Neural progenitor cell (in vitro differentiated cells): Measurements from ENCODE around the gene ZNF32.

ENCODE experiments used
- EZH2 ChIP-seq: fragments of 200-600 bp; sonication (generic); IDR thresholded peaks from 2 replicates; pipeline ENCODE4 v1.6.1; 2017; ENCODE audit warnings: antibody characterized with exemption, mild to moderate bottlenecking, moderate library complexity
- EZH2phosphoT487 ChIP-seq: fragments of 200-600 bp; sonication (generic); IDR thresholded peaks from 2 replicates; pipeline ENCODE4 v1.6.1; 2017; ENCODE audit warnings: antibody characterized with exemption
- TF ChIP-seq, protein P1 (sequence below): fragments of 200-600 bp; sonication (generic); IDR thresholded peaks from 2 replicates; pipeline ENCODE4 v1.5.1; 2017; ENCODE audit warnings: antibody characterized with exemption, mild to moderate bottlenecking

DNA sequence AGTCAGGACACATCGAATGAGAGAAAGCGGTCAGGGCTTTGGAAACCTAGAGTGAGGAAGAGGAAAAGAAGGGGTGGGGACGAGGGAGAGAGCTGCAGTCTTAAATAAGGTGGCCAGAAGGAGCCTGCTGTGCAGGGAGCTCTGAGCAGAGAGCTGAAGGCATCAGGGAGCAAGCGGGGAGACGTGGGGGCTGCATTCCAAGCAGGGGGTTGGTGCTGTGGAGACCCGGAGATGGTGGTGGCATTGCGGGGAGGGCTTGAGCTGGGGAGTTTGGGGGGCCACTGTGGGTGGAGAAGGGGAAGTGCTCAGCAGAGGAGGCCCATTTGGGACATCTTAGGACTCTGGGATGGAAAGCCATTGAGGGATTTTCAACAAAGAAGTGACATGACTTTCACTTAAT lies 38.7 kb upstream of the ZNF32 start:
- TF ChIP-seq, protein P1, sequence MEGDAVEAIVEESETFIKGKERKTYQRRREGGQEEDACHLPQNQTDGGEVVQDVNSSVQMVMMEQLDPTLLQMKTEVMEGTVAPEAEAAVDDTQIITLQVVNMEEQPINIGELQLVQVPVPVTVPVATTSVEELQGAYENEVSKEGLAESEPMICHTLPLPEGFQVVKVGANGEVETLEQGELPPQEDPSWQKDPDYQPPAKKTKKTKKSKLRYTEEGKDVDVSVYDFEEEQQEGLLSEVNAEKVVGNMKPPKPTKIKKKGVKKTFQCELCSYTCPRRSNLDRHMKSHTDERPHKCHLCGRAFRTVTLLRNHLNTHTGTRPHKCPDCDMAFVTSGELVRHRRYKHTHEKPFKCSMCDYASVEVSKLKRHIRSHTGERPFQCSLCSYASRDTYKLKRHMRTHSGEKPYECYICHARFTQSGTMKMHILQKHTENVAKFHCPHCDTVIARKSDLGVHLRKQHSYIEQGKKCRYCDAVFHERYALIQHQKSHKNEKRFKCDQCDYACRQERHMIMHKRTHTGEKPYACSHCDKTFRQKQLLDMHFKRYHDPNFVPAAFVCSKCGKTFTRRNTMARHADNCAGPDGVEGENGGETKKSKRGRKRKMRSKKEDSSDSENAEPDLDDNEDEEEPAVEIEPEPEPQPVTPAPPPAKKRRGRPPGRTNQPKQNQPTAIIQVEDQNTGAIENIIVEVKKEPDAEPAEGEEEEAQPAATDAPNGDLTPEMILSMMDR, result no peak
- no peak for TF ChIP-seq EZH2
- TF ChIP-seq EZH2phosphoT487, result no peak
